Effector memory CD4-positive, alpha-beta T cell (primary cell): ENCODE data around the gene GYG2.
"Not testable (repeated sequence)": the region's sequence is repeated elsewhere in the genome, so short reads cannot be mapped to it uniquely, and the experiment has no call there.

Experiments used
- DNase-seq, 3 donors: peaks; one replicate each; pipeline ENCODE4 v3.0.0-alpha.2; 2020
- H3K27ac ChIP-seq: 2 replicates; pipeline ENCODE4 v1.7.0; 2013; ENCODE audit warnings: mild to moderate bottlenecking, low read length, moderate library complexity; ENCODE audit not compliant: insufficient read depth, poor library complexity, severe bottlenecking
- H3K27me3 ChIP-seq: replicated peaks from 2 replicates; pipeline ENCODE4 v1.7.0; 2013; ENCODE audit warnings: mild to moderate bottlenecking, low read length; ENCODE audit not compliant: insufficient read depth, control insufficient read depth, poor library complexity, severe bottlenecking
- H3K36me3 ChIP-seq: 2 replicates; pipeline ENCODE4 v1.7.0; 2013; ENCODE audit warnings: mild to moderate bottlenecking, low read length, moderate library complexity; ENCODE audit not compliant: control insufficient read depth, insufficient read depth
- H3K4me1 ChIP-seq: 2 replicates; pipeline ENCODE4 v1.7.0; 2013; ENCODE audit warnings: low read length, mild to moderate bottlenecking; ENCODE audit not compliant: control insufficient read depth, insufficient read depth, poor library complexity, severe bottlenecking
- H3K4me3 ChIP-seq: 2 replicates; pipeline ENCODE4 v1.7.0; 2013; ENCODE audit warnings: low read length, low read depth, mild to moderate bottlenecking; ENCODE audit not compliant: insufficient read depth, poor library complexity, severe bottlenecking
- H3K9me3 ChIP-seq: 2 replicates; pipeline ENCODE4 v1.7.0; 2013; ENCODE audit warnings: mild to moderate bottlenecking, low read length, moderate library complexity; ENCODE audit not compliant: control insufficient read depth

GYG2 gene

DNA sequence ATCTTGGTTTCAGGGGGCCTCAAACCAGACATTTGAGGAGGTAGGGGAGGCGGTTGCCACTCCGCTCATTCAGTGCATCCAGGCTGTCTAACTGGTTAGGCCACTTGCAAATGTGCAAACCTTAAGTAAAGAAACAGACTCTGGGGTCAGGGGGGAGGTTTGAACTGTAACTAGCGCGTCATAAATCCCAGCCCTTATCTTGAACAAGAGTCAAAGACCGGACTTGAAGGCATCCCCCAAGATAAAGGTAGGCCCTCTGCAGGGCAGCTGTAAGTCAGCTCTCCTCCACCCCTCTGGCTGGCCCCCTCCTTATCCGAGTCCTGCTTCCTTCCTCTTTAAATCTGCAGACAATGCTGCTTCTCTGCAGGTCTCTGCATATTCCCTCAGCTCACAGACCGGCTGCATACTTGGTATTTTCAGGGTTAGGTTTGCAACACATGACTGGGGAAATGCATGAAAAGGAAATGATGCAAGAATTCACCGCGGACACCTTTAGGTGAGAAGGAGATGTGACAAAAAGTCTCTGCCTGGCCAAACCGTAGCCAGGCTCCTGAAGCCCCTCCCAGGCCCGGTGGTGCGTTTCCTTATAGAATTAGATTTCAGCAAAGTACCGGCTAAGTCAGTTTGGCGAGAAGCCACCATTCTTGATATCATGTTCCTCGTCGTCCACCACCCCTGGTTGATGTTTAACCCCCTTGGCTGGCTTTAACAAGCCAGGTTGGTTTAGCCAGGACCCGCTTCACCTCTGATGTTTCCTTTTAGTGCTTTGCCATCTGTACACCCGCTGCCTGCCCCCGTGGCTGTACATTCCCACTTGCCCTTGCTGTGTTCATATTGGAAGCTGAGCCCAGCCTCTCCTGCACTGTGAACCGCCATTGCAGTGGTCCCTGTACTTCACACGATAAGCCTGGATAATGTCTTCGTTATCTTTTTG, 69.2 kb downstream of the GYG2 start:
- DNase-seq, H3K4me1 ChIP-seq, H3K9me3 ChIP-seq, H3K36me3 ChIP-seq, H3K27me3 ChIP-seq, H3K27ac ChIP-seq, H3K4me3 ChIP-seq: not testable (repeated sequence)

DNA sequence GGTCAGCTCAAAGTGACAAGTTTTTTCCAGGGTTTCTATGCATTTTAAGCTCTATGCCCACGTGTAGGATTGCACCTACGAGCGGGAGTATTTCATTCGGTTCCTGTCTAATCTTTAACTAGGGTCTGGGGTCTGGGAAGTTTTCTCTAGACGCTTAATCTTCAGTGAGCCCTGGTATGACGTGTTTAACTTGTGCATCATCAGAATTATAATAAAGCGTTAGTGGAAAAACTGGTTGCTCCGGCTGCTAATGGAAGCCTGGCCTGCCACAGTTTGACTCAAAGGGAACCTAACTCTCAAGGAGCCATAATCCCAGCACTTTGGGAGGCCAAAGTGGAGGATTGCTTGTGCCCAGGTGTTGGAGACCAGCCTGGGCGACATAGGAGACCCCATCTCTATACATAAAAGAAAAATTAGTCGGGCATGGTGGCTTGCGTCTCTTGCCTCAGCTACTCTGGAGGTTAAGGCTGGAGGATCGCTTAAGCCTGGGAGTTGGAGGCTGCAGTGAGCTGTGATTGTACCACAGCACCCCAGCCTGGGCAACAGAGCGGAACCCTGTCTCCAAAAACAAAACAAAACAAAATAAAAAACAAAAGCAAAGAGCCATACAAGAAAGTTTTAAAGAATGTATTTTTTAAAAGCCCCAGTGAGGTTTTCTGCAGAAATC, 70.2 kb downstream of the GYG2 start:
- Histone ChIP-seq H3K4me3 (no peak overlapping the region), H3K36me3 (no peaks in the 10 kb centered on the region), H3K9me3 (no peaks in the 10 kb centered on the region), H3K27ac (no peak overlapping the region), H3K4me1 (no peaks in the 10 kb centered on the region), H3K27me3 (no peaks in the 10 kb centered on the region)
- no peak for DNase-seq

GRCh38 chrX:2901367-2902036, 72.8 kb downstream of the GYG2 start:
- no peaks in the 10 kb centered on the region for H3K4me1 ChIP-seq
- H3K9me3 ChIP-seq: no peaks in the 10 kb centered on the region
- H3K27ac ChIP-seq: no peak overlapping the region
- no peaks in the 10 kb centered on the region for H3K27me3 ChIP-seq
- H3K4me3 ChIP-seq: no peak overlapping the region
- H3K36me3 ChIP-seq: no peaks in the 10 kb centered on the region
- no peak for DNase-seq

DNA sequence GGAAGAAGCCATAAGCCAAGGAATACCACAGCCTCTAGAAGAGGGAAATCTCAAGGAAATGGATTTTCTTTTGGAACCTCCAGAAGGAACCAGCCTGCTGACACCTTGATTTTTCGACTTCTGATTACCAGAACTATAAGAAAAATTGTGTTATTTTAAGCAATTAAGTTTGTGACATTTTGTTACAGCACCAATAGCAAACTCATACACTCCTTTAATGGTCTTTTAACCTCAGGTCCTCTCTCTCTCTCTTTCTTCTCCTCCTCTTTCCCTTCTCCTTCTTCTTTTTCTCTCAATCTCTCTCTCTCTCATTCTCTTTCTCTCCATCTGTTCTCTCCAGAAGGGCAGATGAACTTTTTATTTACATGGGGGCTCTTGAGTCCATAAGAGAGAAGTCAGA, 74.1 kb downstream of the GYG2 start:
- DNase-seq: no peak
- H3K27ac ChIP-seq: no peak overlapping the region
- H3K36me3 ChIP-seq: no peaks in the 10 kb centered on the region
- no peaks in the 10 kb centered on the region for H3K4me1 ChIP-seq
- H3K9me3 ChIP-seq: no peaks in the 10 kb centered on the region
- H3K27me3 ChIP-seq: no peaks in the 10 kb centered on the region
- H3K4me3 ChIP-seq: no peak overlapping the region

DNA sequence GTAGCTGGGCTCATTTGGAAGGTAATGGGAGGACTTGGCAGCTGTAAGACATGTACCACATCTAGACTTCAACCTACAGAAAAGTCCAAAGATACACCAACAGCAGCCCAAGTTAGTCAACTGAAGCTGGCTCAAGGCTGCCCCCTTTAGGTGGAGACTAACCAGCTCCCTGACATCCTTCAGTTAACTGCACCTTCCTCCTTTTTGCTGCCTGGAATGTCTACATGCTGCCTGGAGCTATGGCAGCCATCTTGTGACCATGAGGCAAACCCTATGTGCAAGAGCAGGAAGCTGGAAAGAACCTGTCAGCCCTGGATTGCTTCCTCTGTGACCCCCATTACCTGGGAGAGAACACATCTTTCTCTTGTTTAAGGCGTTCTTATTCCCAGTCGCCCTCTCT, 74.6 kb downstream of the GYG2 start:
- Histone ChIP-seq H3K4me1 (no peaks in the 10 kb centered on the region), H3K27me3 (no peaks in the 10 kb centered on the region), H3K36me3 (no peaks in the 10 kb centered on the region), H3K27ac (no peak overlapping the region), H3K4me3 (no peak overlapping the region), H3K9me3 (no peaks in the 10 kb centered on the region)
- DNase-seq: no peak

- no peak for DNase-seq
- Histone ChIP-seq H3K9me3 (no peaks in the 10 kb centered on the region), H3K36me3 (no peaks in the 10 kb centered on the region), H3K4me1 (no peaks in the 10 kb centered on the region), H3K27ac (no peak overlapping the region), H3K27me3 (no peaks in the 10 kb centered on the region), H3K4me3 (no peak overlapping the region)
Measured at GRCh38 chrX:2907295-2907694, 78.6 kb downstream of the GYG2 start.

DNA sequence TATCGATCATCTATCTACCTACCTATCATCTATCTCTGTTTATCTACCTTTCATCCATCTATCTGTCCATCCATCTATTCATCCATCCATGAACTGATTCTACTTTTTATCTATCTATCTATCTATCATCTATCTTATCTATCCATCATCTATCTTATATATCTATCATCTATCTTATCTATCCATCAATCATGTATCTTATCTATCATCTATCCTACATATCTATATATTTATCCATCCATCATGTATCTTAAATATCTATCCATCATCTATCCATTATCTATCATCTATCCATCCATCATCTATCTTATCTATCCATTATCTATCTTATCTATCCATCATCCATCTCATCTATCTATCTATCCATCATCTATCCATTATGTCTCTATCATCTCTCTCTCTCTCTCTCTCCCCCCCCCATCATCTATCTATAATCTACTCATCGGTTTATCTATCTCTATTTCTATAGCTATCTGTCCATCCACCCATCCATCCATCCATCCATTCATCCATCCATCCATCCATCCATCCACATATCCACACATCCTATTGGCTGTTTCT, 79.5 kb downstream of the GYG2 start:
- no peak overlapping the region for H3K27ac ChIP-seq
- H3K4me1 ChIP-seq: no peaks in the 10 kb centered on the region
- H3K36me3 ChIP-seq: no peaks in the 10 kb centered on the region
- no peak overlapping the region for H3K4me3 ChIP-seq
- H3K27me3 ChIP-seq: no peaks in the 10 kb centered on the region
- no peak for DNase-seq
- H3K9me3 ChIP-seq: no peaks in the 10 kb centered on the region

DNA sequence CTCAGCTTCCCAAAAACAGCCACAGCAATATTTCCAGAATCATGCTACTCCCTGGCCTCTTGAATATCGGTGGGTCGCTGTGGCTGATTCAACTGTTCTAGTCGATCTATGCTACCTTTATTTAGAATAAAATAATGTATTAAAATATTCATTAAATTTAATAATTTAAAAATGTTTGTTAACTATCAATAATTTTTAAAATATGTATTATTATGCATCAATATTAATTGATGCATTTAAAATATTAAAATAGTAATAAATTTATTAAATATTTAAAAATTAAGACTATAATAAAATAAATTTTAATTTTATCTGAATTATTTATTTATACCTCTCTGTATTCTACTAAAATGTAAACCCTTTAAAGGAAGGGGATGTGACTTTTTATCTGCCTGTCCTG, 81.4 kb downstream of the GYG2 start:
- H3K9me3 ChIP-seq: no peaks in the 10 kb centered on the region
- no peak overlapping the region for H3K27ac ChIP-seq
- no peaks in the 10 kb centered on the region for H3K4me1 ChIP-seq
- no peak overlapping the region for H3K4me3 ChIP-seq
- no peak for DNase-seq
- no peaks in the 10 kb centered on the region for H3K36me3 ChIP-seq
- H3K27me3 ChIP-seq: no peaks in the 10 kb centered on the region

DNA sequence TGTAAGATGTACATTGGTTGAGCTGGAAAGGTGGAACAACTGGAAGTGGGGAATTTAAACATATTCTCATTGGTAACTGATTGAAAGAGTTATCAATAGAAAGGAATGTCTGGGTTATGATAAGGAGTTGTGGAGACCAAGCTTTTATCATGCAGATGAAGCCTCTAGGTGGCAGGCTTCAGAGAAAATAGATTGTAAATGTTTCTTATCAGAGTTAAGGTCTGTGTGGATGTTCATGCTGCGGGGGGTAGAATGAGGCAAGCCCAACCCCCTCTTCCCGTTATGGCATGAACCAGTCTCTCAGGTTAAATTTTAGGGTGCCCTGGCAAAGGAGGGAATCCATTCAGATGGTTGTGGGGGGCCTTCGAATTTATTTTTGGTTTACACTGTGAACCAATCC, 84.4 kb downstream of the GYG2 start:
- H3K27me3 ChIP-seq: no peaks in the 10 kb centered on the region

More for the DNA sequence above, 84.4 kb downstream of the GYG2 start:
- H3K4me1 ChIP-seq: no peaks in the 10 kb centered on the region
- DNase-seq: no peak
- H3K27ac ChIP-seq: no peak overlapping the region
- no peaks in the 10 kb centered on the region for H3K9me3 ChIP-seq
- H3K36me3 ChIP-seq: no peaks in the 10 kb centered on the region
- H3K4me3 ChIP-seq: no peak overlapping the region
